GM23338 (cell line): Measurements from ENCODE around the gene P2RY8.

Experiments used
- CREB1 ChIP-seq: fragments of 250-450 bp; sonication (Bioruptor Pico); IDR thresholded peaks from 2 replicates; pipeline ENCODE4 v1.5.0; 2020; ENCODE audit warnings: low read depth, mild to moderate bottlenecking, moderate library complexity
- CTCF ChIP-seq, 2 experiments: fragments of 200-600 bp in 1 of 2; sonication (generic) in 1 of 2; conservative IDR thresholded peaks; 2 replicates each; pipeline versions ENCODE4 v1.5.1 to v1.6.1; 2016 to 2017; ENCODE audit warnings: antibody characterized with exemption in 2 of 2, low read depth in 2 of 2, mild to moderate bottlenecking in 2 of 2, moderate library complexity in 1 of 2
- EZH2 ChIP-seq: fragments of 200-600 bp; sonication (generic); IDR thresholded peaks from one replicate; pipeline ENCODE4 v1.8.0; 2017; ENCODE audit warnings: antibody characterized with exemption, mild to moderate bottlenecking, low read depth; ENCODE audit not compliant: unreplicated experiment
- EZH2phosphoT487 ChIP-seq: fragments of 200-600 bp; sonication (generic); IDR thresholded peaks from one replicate; pipeline ENCODE4 v1.8.1; 2018; ENCODE audit warnings: antibody characterized with exemption; ENCODE audit not compliant: unreplicated experiment
- POLR2AphosphoS5 ChIP-seq: IDR thresholded peaks from 2 replicates; pipeline ENCODE4 v1.6.1; 2016; ENCODE audit warnings: antibody characterized with exemption, low read depth
- ZNF331 ChIP-seq: fragments of 250-450 bp; sonication (Bioruptor Pico); IDR thresholded peaks from 2 replicates; pipeline ENCODE4 v1.5.0; 2020; ENCODE audit warnings: low read depth, mild to moderate bottlenecking, moderate library complexity

- TF ChIP-seq CTCF (conservative IDR thresholded peaks at IDR 0.05; ENCODE audit: low read depth in 2 of 2) (no peak), EZH2 (no peak), EZH2phosphoT487 (no peak), CREB1 (no peak), ZNF331 (no peak), POLR2AphosphoS5 (no peak)
Observed at GRCh38 chrX:1506916-1507315, 30.1 kb downstream of the P2RY8 start.
